ENCODE measurements around the gene PCDHGB4. TPM values are rescaled to one million over a fixed set of nuclear protein-coding genes. Genes with fewer than 3 reads are reported as not detected.
A peak's percentile ranks its signal among the peaks of the same experiment; 100 is the strongest.
"Not testable (repeated sequence)": the region's sequence is repeated elsewhere in the genome, so short reads cannot be mapped to it uniquely, and the experiment has no call there.

PCDHGB4 gene
- total and polyA plus RNA-seq, 9 of the 15 experiments (the other 6 are each of a cell fraction or from before 2014, with no cell fraction given): 0.01 to 0.14 (median 0.03) TPM; not detected in 5

- no peak for TF ChIP-seq ATF4 (CRISPR knock-in tag; IDR thresholded peaks at IDR 0.05)
Observed at GRCh38 chr5:141431286-141431685, 43.8 kb downstream of the PCDHGB4 start (continued).

- ATAC-seq; BruUV-seq (replicated peaks): not testable (repeated sequence)
Observed at GRCh38 chr5:141432308-141432707, 44.8 kb downstream of the PCDHGB4 start.

GRCh38 chr5:141432726-141433125 is 45.2 kb downstream of the PCDHGB4 start:
- intact Hi-C loops (cut with micrococcal nuclease); H3K79me2 ChIP-seq (ENCODE audit: control insufficient read depth, insufficient read depth, low read length); H3K36me3 ChIP-seq (ENCODE audit: control insufficient read depth, insufficient read depth, low read length); POLR2A ChIA-PET; in situ Hi-C loops (cut with MboI); H4K20me1 ChIP-seq (replicated peaks; ENCODE audit: control insufficient read depth, insufficient read depth, low read length); CTCF ChIA-PET (ENCODE audit: low intra/inter-chr PET ratio); H3K4me2 ChIP-seq (ENCODE audit: insufficient read depth, low read length); H3K9ac ChIP-seq (ENCODE audit: insufficient read depth in 1 of 2, low read depth in 2 of 2, low read length in 2 of 2); FAIRE-seq; BruUV-seq (replicated peaks); DNase-seq (ENCODE audit: extremely low read depth in 1 of 4, low spot score in 3 of 4); H3K4me3 ChIP-seq; H2AFZ ChIP-seq (ENCODE audit: low read depth, low read length); H3K27ac ChIP-seq (ENCODE audit: extremely low read depth, low read depth, low read length); H3K9me1 ChIP-seq (ENCODE audit: control insufficient read depth, insufficient read depth, low read length); ATAC-seq; H3K9me3 ChIP-seq (replicated peaks; ENCODE audit: control insufficient read depth, insufficient read depth, low read depth, low read length): not testable (repeated sequence)
- WGBS (ENCODE audit: insufficient coverage, low coverage, missing lambda C conversion rate): 18% methylated on average over 19 of the region's 29 CpGs
- peak; percentile 49; the same call in 1 of the 2 replicates for TF ChIP-seq ZBTB33 (CRISPR knock-in tag; IDR thresholded peaks at IDR 0.05)
- peaks cover 0 to 20% of the 10 kb centered on the region in 2 experiments; a peak in 2 of 5 replicates for H3K4me1 ChIP-seq (replicated peaks in 1 of 2; ENCODE audit: control insufficient read depth in 2 of 2, insufficient read depth in 2 of 2, low read length in 2 of 2)
- H3K27me3 ChIP-seq (ENCODE audit: control insufficient read depth in 2 of 2, insufficient read depth in 2 of 2, low read length in 2 of 2): peaks cover 4 to 26% of the 10 kb centered on the region in 2 experiments; a peak in 3 of 5 replicates

More at GRCh38 chr5:141432308-141432707, 44.8 kb downstream of the PCDHGB4 start:
- 11% methylated on average over 12 of the region's 38 CpGs for WGBS (ENCODE audit: insufficient coverage, low coverage, missing lambda C conversion rate)
- H3K9me3 ChIP-seq (replicated peaks; ENCODE audit: control insufficient read depth, insufficient read depth, low read depth, low read length); H3K4me3 ChIP-seq; H2AFZ ChIP-seq (ENCODE audit: low read depth, low read length); H3K4me2 ChIP-seq (ENCODE audit: insufficient read depth, low read length); intact Hi-C loops (cut with micrococcal nuclease); H3K9ac ChIP-seq (ENCODE audit: insufficient read depth in 1 of 2, low read depth in 2 of 2, low read length in 2 of 2); H3K27ac ChIP-seq (ENCODE audit: extremely low read depth, low read depth, low read length); POLR2A ChIA-PET; H3K9me1 ChIP-seq (ENCODE audit: control insufficient read depth, insufficient read depth, low read length); H4K20me1 ChIP-seq (replicated peaks; ENCODE audit: control insufficient read depth, insufficient read depth, low read length); H3K36me3 ChIP-seq (ENCODE audit: control insufficient read depth, insufficient read depth, low read length); FAIRE-seq; H3K79me2 ChIP-seq (ENCODE audit: control insufficient read depth, insufficient read depth, low read length); CTCF ChIA-PET (ENCODE audit: low intra/inter-chr PET ratio); DNase-seq (ENCODE audit: extremely low read depth in 1 of 4, low spot score in 3 of 4); in situ Hi-C loops (cut with MboI): not testable (repeated sequence)
- H3K27me3 ChIP-seq (ENCODE audit: control insufficient read depth in 2 of 2, insufficient read depth in 2 of 2, low read length in 2 of 2): peaks cover 8 to 30% of the 10 kb centered on the region in 2 experiments; a peak in 3 of 5 replicates
- peaks cover 0 to 22% of the 10 kb centered on the region in 2 experiments; a peak in 2 of 5 replicates for H3K4me1 ChIP-seq (replicated peaks in 1 of 2; ENCODE audit: control insufficient read depth in 2 of 2, insufficient read depth in 2 of 2, low read length in 2 of 2)
